Gastroesophageal sphincter (tissue), 4 donors: ENCODE measurements around the gene OTX1. TPM values are rescaled to one million over a fixed set of nuclear protein-coding genes. Genes with fewer than 3 reads are reported as not detected.
A peak's percentile ranks its signal among the peaks of the same experiment; 100 is the strongest.

Source experiments
- ATAC-seq: fragments of 150-250 bp; one replicate; pipeline ENCODE4 v1.9.1; 2016; ENCODE audit warnings: mild to moderate bottlenecking, moderate library complexity
- H3K27ac ChIP-seq, 4 donors: fragments of 200-600 bp; sonication (generic) in 3 of 4; 1 replicate in 3 of 4; 2 replicates in 1 of 4; pipeline ENCODE4 v1.5.1; 2016 to 2019
- H3K27me3 ChIP-seq: fragments of 200-600 bp; sonication (generic); one replicate; pipeline ENCODE4 v1.5.1; 2019
- H3K36me3 ChIP-seq, 2 donors: fragments of 200-600 bp; sonication (generic); one replicate each; pipeline ENCODE4 v1.5.1; 2019; ENCODE audit warnings: control low read depth in 1 of 2
- H3K4me1 ChIP-seq, 3 donors: fragments of 200-600 bp; sonication (generic); 1 replicate in 2 of 3; 2 replicates in 1 of 3; pipeline ENCODE4 v1.5.1; 2016 to 2019; ENCODE audit warnings: control low read depth in 2 of 3
- H3K4me3 ChIP-seq, 2 donors: fragments of 200-600 bp; sonication (generic); one replicate each; pipeline ENCODE4 v1.5.1; 2019; ENCODE audit warnings: mild to moderate bottlenecking in 1 of 2, moderate library complexity in 1 of 2
- H3K9me3 ChIP-seq, 3 donors: fragments of 200-600 bp; sonication (generic); one replicate each; pipeline ENCODE4 v1.5.1; 2017 to 2019; ENCODE audit warnings: control low read depth in 2 of 3
- CTCF ChIP-seq, 4 experiments: fragments of 200-600 bp in 2 of 4; fragments of 450-650 bp in 2 of 4; sonication (generic) in 1 of 4; IDR thresholded peaks; one replicate each; pipeline ENCODE4 v1.5.1; 2017 to 2019; ENCODE audit warnings: antibody characterized with exemption in 4 of 4, mild to moderate bottlenecking in 2 of 4, moderate library complexity in 2 of 4
- EP300 ChIP-seq: sonication (generic); formaldehyde crosslinking; IDR thresholded peaks from one replicate; pipeline ENCODE4 v1.6.1; 2017; ENCODE audit warnings: antibody characterized with exemption, mild to moderate bottlenecking
- POLR2A ChIP-seq, 2 donors: fragments of 450-650 bp; IDR thresholded peaks; one replicate each; pipeline ENCODE4 v1.6.1; 2017; ENCODE audit warnings: antibody characterized with exemption in 2 of 2, mild to moderate bottlenecking in 2 of 2, moderate library complexity in 1 of 2
- POLR2AphosphoS5 ChIP-seq: sonication (generic); formaldehyde crosslinking; IDR thresholded peaks from one replicate; pipeline ENCODE4 v1.6.1; 2017; ENCODE audit warnings: antibody characterized with exemption
- WGBS, 2 donors: methylation state at CpG; one replicate each; pipeline ENCODE4 v1.1.5; 2018; ENCODE audit warnings: low coverage in 1 of 2; 5-methylcytosine and 5-hydroxymethylcytosine counted together
- total RNA-seq, 4 donors: library from RNA; depleted of rRNA; stranded (reverse); fragments of >200 nt; gene quantifications; one replicate each; pipeline ENCODE4 v1.1.0, GENCODE V29; 2016

The OTX1 gene
- total RNA-seq, 4 donors from 2014 or later: 0.62 TPM; not detected in 3

GRCh38 chr2:63048367-63049171, 2.1 kb upstream of the OTX1 start:
- H3K27ac ChIP-seq: no peak overlapping the region
- 14 to 24% methylated on average over 16 to 44 of the region's 61 CpGs for WGBS, 2 donors
- H3K27me3 ChIP-seq: peaks cover 97% of the 10 kb centered on the region
- no peak overlapping the region for H3K4me3 ChIP-seq
- H3K9me3 ChIP-seq: peaks cover 0 to 18% (median 0%) of the 10 kb centered on the region in 3 donors
- H3K4me1 ChIP-seq: peaks cover 0 to 50% (median 18%) of the 10 kb centered on the region in 3 donors
- ATAC-seq: no peak
- H3K36me3 ChIP-seq: peaks cover 0 to 37% of the 10 kb centered on the region in 2 donors
- TF ChIP-seq EP300 (no peak), CTCF (IDR thresholded peaks at IDR 0.05) (no peak), POLR2AphosphoS5 (no peak), POLR2A (IDR thresholded peaks at IDR 0.05) (no peak)

- H3K36me3 ChIP-seq: peaks cover 0 to 37% of the 10 kb centered on the region in 2 donors
- 0 to 11% methylated on average over 2 to 26 of the region's 39 CpGs for WGBS, 2 donors
- no peak for TF ChIP-seq POLR2AphosphoS5
- TF ChIP-seq CTCF (IDR thresholded peaks at IDR 0.05): no peak
- no peak for TF ChIP-seq EP300
- no peak for TF ChIP-seq POLR2A (IDR thresholded peaks at IDR 0.05)
- ATAC-seq: no peak
- peaks cover 99% of the 10 kb centered on the region for H3K27me3 ChIP-seq
- H3K9me3 ChIP-seq: peaks cover 0 to 25% (median 0%) of the 10 kb centered on the region in 3 donors
- H3K27ac ChIP-seq: no peak overlapping the region
- H3K4me3 ChIP-seq: peak overlapping the region in 1 of 2 donors; percentile 62
- H3K4me1 ChIP-seq: peaks cover 0 to 58% (median 21%) of the 10 kb centered on the region in 3 donors
Observed at GRCh38 chr2:63049211-63049969, 1.2 kb upstream of the OTX1 start.

- Histone ChIP-seq H3K36me3 (peaks cover 0 to 31% of the 10 kb centered on the region in 2 donors), H3K27me3 (peaks cover 99% of the 10 kb centered on the region), H3K4me1 (peaks cover 0 to 64% (median 21%) of the 10 kb centered on the region in 3 donors), H3K4me3 (peak overlapping the region; percentile 28 to 62), H3K27ac (no peak overlapping the region), H3K9me3 (peaks cover 0 to 26% (median 0%) of the 10 kb centered on the region in 3 donors)
- no peak for ATAC-seq
- no peak for TF ChIP-seq EP300
- no peak for TF ChIP-seq POLR2A (IDR thresholded peaks at IDR 0.05)
- TF ChIP-seq POLR2AphosphoS5: no peak
- TF ChIP-seq CTCF (IDR thresholded peaks at IDR 0.05): no peak
- 1 to 6% methylated on average over 7 to 12 of the region's 31 CpGs for WGBS, 2 donors
Observed at GRCh38 chr2:63049970-63050333, 678 bp upstream of the OTX1 start.

GRCh38 chr2:63051042-63051794, 588 bp downstream of the OTX1 start:
- Histone ChIP-seq H3K4me1 (peaks cover 0 to 76% (median 33%) of the 10 kb centered on the region in 3 donors), H3K36me3 (peaks cover 0 to 18% of the 10 kb centered on the region in 2 donors), H3K4me3 (peak overlapping the region; percentile 28 to 62), H3K27me3 (peaks cover 100% of the 10 kb centered on the region), H3K27ac (no peak overlapping the region), H3K9me3 (peaks cover 0 to 26% (median 0%) of the 10 kb centered on the region in 3 donors)
- ATAC-seq: no peak
- TF ChIP-seq CTCF (IDR thresholded peaks at IDR 0.05) (no peak), POLR2A (IDR thresholded peaks at IDR 0.05) (no peak), POLR2AphosphoS5 (no peak), EP300 (no peak)
- WGBS, 2 donors: 5 to 26% methylated on average over 13 to 21 of the region's 42 CpGs
